WTC11 (cell line): ENCODE data around the gene PLD1. TPM values are rescaled to one million over a fixed set of nuclear protein-coding genes. Genes with fewer than 3 reads are reported as not detected.

ENCODE experiments used
- ATAC-seq: fragments of 200-7000 bp; cut with Tn5 transposase; 2 replicates; pipeline ENCODE4 v1.10.0; 2021; ENCODE audit warnings: mild to moderate bottlenecking, moderate library complexity
- CTCF ChIA-PET: fragments of 300-600 bp; sonication (Branson Sonifier 250); formaldehyde crosslinking; loops from one replicate; lab custom pipeline; 2021; ENCODE audit warnings: antibody characterized with exemption; lab: Charles Lee
- POLR2A ChIA-PET: fragments of 350-600 bp; sonication (Branson Sonifier 250); formaldehyde crosslinking; loops from one replicate; lab custom pipeline; 2021; ENCODE audit warnings: antibody characterized with exemption; lab: Charles Lee
- DNase-seq: peaks from one replicate; pipeline ENCODE4 v3.0.0; 2021; ENCODE audit warnings: low spot score
- H3K27ac Mint-ChIP-seq: 2 replicates; pipeline ENCODE4 v1.8.0; 2021; ENCODE audit warnings: mixed read lengths
- H3K27me3 Mint-ChIP-seq: 2 replicates; pipeline ENCODE4 v1.8.0; 2021; ENCODE audit warnings: low read depth, mild to moderate bottlenecking, moderate library complexity, mixed read lengths
- H3K36me3 Mint-ChIP-seq: 2 replicates; pipeline ENCODE4 v1.8.0; 2021; ENCODE audit warnings: mixed read lengths
- H3K4me1 Mint-ChIP-seq: 2 replicates; pipeline ENCODE4 v1.8.0; 2022; ENCODE audit warnings: mixed read lengths
- H3K4me3 Mint-ChIP-seq: 2 replicates; pipeline ENCODE4 v1.8.0; 2021; ENCODE audit warnings: mild to moderate bottlenecking, moderate library complexity, mixed read lengths
- H3K9me3 Mint-ChIP-seq: 2 replicates; pipeline ENCODE4 v1.8.0; 2021; ENCODE audit warnings: mixed read lengths
- CBFB ChIP-seq: sonication (generic); formaldehyde crosslinking; IDR thresholded peaks from 2 replicates; pipeline ENCODE4 v1.8.1; 2022; ENCODE audit warnings: mild to moderate bottlenecking, low read depth, missing genetic modification reagents
- CREM ChIP-seq: sonication (generic); formaldehyde crosslinking; IDR thresholded peaks from 2 replicates; pipeline ENCODE4 v1.8.1; 2022; ENCODE audit warnings: mild to moderate bottlenecking, missing genetic modification reagents, moderate library complexity
- GABPB1 ChIP-seq: sonication (generic); formaldehyde crosslinking; IDR thresholded peaks from 2 replicates; pipeline ENCODE4 v1.8.1; 2023; ENCODE audit warnings: mild to moderate bottlenecking, missing genetic modification reagents
- GTF2I ChIP-seq: fragments of 250-450 bp; sonication (Bioruptor Pico); conservative IDR thresholded peaks from 2 replicates; pipeline ENCODE4 v1.4.0; 2021; ENCODE audit warnings: mild to moderate bottlenecking
- JUN ChIP-seq: sonication (generic); formaldehyde crosslinking; IDR thresholded peaks from 2 replicates; pipeline ENCODE4 v1.8.0; 2023; ENCODE audit warnings: mild to moderate bottlenecking, missing genetic modification reagents
- NFE2L1 ChIP-seq: sonication (generic); formaldehyde crosslinking; IDR thresholded peaks from 2 replicates; pipeline ENCODE4 v1.8.1; 2023; ENCODE audit warnings: missing genetic modification reagents
- PRRX2 ChIP-seq: fragments of 250-450 bp; sonication (Bioruptor Pico); IDR thresholded peaks from 2 replicates; pipeline ENCODE4 v1.8.0; 2021; ENCODE audit warnings: mild to moderate bottlenecking
- TCF7 ChIP-seq: sonication (generic); formaldehyde crosslinking; IDR thresholded peaks from 2 replicates; pipeline ENCODE4 v1.8.0; 2022; ENCODE audit warnings: mild to moderate bottlenecking, low read depth, missing genetic modification reagents, moderate library complexity
- ZNF138 ChIP-seq: sonication (generic); formaldehyde crosslinking; conservative IDR thresholded peaks from 2 replicates; pipeline ENCODE4 v1.8.1; 2022; ENCODE audit warnings: mild to moderate bottlenecking, moderate library complexity, missing genetic modification reagents
- ZNF416 ChIP-seq: fragments of 250-450 bp; sonication (Bioruptor Pico); IDR thresholded peaks from 2 replicates; pipeline ENCODE4 v1.9.0; 2021; ENCODE audit warnings: mild to moderate bottlenecking, inconsistent platforms
- total RNA-seq: library from RNA; stranded (reverse); gene quantifications from 3 replicates; pipeline ENCODE4 v1.2.3, GENCODE V29; 2021
- TF ChIP-seq, protein P1 (sequence below): sonication (generic); formaldehyde crosslinking; IDR thresholded peaks from 2 replicates; pipeline ENCODE4 v1.8.1; 2023; ENCODE audit warnings: mild to moderate bottlenecking, missing genetic modification reagents, moderate library complexity
- TF ChIP-seq, protein P2 (sequence below): sonication (generic); formaldehyde crosslinking; IDR thresholded peaks from 2 replicates; pipeline ENCODE4 v1.8.0; 2023; ENCODE audit warnings: missing genetic modification reagents
- TF ChIP-seq, protein P3 (sequence below): sonication (generic); formaldehyde crosslinking; IDR thresholded peaks from 2 replicates; pipeline ENCODE4 v1.8.1; 2022; ENCODE audit warnings: mild to moderate bottlenecking, missing genetic modification reagents, moderate library complexity, borderline replicate concordance
- TF ChIP-seq, protein P4 (sequence below): sonication (generic); formaldehyde crosslinking; IDR thresholded peaks from 2 replicates; pipeline ENCODE4 v1.8.0; 2023; ENCODE audit warnings: mild to moderate bottlenecking, missing genetic modification reagents
- TF ChIP-seq, protein P5 (sequence below): sonication (generic); formaldehyde crosslinking; IDR thresholded peaks from 2 replicates; pipeline ENCODE4 v1.8.1; 2023; ENCODE audit warnings: mild to moderate bottlenecking, missing genetic modification reagents
- TF ChIP-seq, protein P6 (sequence below): sonication (generic); formaldehyde crosslinking; IDR thresholded peaks from 2 replicates; pipeline ENCODE4 v1.8.1; 2023; ENCODE audit warnings: mild to moderate bottlenecking, missing genetic modification reagents
- TF ChIP-seq, protein P7 (sequence below): fragments of 250-450 bp; sonication (Bioruptor Pico); IDR thresholded peaks from 2 replicates; pipeline ENCODE4 v1.9.0; 2021; ENCODE audit warnings: moderate library complexity, mild to moderate bottlenecking, inconsistent platforms, borderline replicate concordance
- TF ChIP-seq, protein P8 (sequence below): sonication (generic); formaldehyde crosslinking; IDR thresholded peaks from 2 replicates; pipeline ENCODE4 v1.8.1; 2022; ENCODE audit warnings: low read depth, mild to moderate bottlenecking, moderate library complexity, missing genetic modification reagents, borderline replicate concordance
- TF ChIP-seq, protein P9 (sequence below): sonication (generic); formaldehyde crosslinking; IDR thresholded peaks from 2 replicates; pipeline ENCODE4 v1.8.1; 2022; ENCODE audit warnings: low read depth, missing genetic modification reagents, borderline replicate concordance

The PLD1 gene
- total RNA-seq, 1 experiment from 2014 or later: 4.0 TPM

DNA sequence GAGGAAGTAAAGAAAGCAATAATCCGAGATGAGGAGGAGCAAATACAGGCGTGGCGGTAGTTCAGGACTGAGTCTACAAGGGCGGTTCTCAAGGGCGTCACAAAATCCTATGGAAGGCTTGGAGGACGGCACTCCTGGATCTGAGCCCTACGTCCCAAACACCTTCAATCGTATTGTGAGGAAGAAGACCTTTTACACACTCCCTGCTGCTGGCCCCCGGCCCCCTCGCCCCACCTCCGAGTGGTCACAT is 747 bp downstream of the PLD1 start:
- DNase-seq (no peak), ATAC-seq (peak; percentile 60)
- POLR2A ChIA-PET: no interaction called here
- TF ChIP-seq NFE2L1 (CRISPR knock-in tag) (peak; percentile 16; the same call in 1 of the 2 replicates), GTF2I (CRISPR knock-in tag) (no peak)
- CTCF ChIA-PET: interaction anchor here (1.4 to 1.9 kb wide), 3 partner anchors 21 to 523 kb away, joined by 5 to 8 read pairs (median 6); no protein-coding TSS in a partner anchor
- Mint-ChIP-seq H3K9me3 (no peaks in the 10 kb centered on the region), H3K4me3 (peak overlapping the region; percentile 77), H3K4me1 (peaks cover 10% of the 10 kb centered on the region), H3K27me3 (peaks cover 39% of the 10 kb centered on the region), H3K27ac (no peak overlapping the region), H3K36me3 (no peaks in the 10 kb centered on the region)

DNA sequence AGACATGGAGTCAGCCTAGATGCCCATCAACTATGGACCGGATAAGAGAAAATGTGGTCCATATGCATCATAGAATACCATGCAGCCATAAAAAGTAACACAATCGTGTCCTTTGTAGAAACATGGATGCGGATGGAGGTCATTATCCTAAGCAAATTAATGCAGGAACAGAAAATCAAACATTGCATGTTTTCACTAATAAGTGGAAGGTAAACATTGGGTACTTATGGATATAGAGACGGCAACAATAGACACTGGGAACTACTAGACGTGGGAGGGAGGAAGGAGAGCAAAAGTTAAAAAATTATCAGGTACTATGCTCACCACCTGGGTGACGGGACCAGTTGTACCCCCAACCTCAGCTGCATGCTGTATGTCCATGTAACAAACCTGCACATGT is 2.5 kb downstream of the PLD1 start:
- Mint-ChIP-seq H3K9me3 (no peaks in the 10 kb centered on the region), H3K4me3 (no peak overlapping the region), H3K27ac (no peak overlapping the region), H3K27me3 (peaks cover 39% of the 10 kb centered on the region), H3K4me1 (peaks cover 10% of the 10 kb centered on the region), H3K36me3 (no peaks in the 10 kb centered on the region)
- TF ChIP-seq GABPB1 (CRISPR knock-in tag): 0 out of 2 replicates have a peak, but pooled peaks have one; percentile 18
- TF ChIP-seq, protein P1, sequence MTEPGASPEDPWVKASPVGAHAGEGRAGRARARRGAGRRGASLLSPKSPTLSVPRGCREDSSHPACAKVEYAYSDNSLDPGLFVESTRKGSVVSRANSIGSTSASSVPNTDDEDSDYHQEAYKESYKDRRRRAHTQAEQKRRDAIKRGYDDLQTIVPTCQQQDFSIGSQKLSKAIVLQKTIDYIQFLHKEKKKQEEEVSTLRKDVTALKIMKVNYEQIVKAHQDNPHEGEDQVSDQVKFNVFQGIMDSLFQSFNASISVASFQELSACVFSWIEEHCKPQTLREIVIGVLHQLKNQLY (CRISPR knock-in tag): no peak
- ATAC-seq (no peak), DNase-seq (no peak)
- POLR2A ChIA-PET: no interaction called here
- CTCF ChIA-PET: no interaction called here

DNA sequence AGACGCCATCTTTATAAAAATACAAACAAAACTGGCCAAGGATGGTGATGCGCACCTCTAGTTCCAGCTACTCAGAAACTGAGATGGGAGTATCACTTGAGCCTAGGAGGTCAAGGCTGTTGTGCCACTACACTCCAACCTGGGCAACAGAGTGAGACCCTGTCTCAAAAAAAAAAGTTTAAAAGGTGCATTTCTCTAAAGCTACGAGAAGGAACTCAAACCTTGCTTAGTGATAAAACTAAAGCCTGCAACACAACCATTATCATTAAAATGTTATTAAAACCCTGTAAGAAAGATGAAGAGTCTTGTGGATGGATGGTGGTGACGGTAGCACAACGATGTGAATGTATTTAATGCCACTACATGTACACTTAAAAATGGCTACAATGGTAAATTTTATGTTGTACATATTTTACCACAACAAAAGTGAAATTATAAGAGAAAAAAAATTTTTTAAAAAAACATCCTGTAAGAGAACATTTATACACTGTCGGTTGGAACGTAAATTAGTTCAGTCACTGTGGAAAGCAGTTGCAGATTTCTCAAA is 3.1 kb downstream of the PLD1 start:
- no peak for DNase-seq
- Mint-ChIP-seq H3K4me3 (no peak overlapping the region), H3K36me3 (no peaks in the 10 kb centered on the region), H3K4me1 (peaks cover 10% of the 10 kb centered on the region), H3K27me3 (peaks cover 37% of the 10 kb centered on the region), H3K27ac (no peak overlapping the region), H3K9me3 (no peaks in the 10 kb centered on the region)
- POLR2A ChIA-PET: no interaction called here
- CTCF ChIA-PET: interaction anchor here (0.5 to 1.1 kb wide), 3 partner anchors 23 to 817 kb away, joined by 3 to 5 read pairs (median 4); no protein-coding TSS in a partner anchor
- no peak for ATAC-seq
- TF ChIP-seq NFE2L1 (CRISPR knock-in tag) (no peak), JUN (CRISPR knock-in tag) (no peak), GABPB1 (CRISPR knock-in tag) (no peak), PRRX2 (no peak), CBFB (CRISPR knock-in tag) (no peak), ZNF138 (CRISPR knock-in tag) (no peak), CREM (no peak), ZNF416 (CRISPR knock-in tag) (no peak), TCF7 (CRISPR knock-in tag) (no peak)
- TF ChIP-seq, protein P2, sequence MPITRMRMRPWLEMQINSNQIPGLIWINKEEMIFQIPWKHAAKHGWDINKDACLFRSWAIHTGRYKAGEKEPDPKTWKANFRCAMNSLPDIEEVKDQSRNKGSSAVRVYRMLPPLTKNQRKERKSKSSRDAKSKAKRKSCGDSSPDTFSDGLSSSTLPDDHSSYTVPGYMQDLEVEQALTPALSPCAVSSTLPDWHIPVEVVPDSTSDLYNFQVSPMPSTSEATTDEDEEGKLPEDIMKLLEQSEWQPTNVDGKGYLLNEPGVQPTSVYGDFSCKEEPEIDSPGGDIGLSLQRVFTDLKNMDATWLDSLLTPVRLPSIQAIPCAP (CRISPR knock-in tag): no peak
- TF ChIP-seq, protein P3, sequence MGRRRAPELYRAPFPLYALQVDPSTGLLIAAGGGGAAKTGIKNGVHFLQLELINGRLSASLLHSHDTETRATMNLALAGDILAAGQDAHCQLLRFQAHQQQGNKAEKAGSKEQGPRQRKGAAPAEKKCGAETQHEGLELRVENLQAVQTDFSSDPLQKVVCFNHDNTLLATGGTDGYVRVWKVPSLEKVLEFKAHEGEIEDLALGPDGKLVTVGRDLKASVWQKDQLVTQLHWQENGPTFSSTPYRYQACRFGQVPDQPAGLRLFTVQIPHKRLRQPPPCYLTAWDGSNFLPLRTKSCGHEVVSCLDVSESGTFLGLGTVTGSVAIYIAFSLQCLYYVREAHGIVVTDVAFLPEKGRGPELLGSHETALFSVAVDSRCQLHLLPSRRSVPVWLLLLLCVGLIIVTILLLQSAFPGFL (CRISPR knock-in tag): no peak
- TF ChIP-seq, protein P4, sequence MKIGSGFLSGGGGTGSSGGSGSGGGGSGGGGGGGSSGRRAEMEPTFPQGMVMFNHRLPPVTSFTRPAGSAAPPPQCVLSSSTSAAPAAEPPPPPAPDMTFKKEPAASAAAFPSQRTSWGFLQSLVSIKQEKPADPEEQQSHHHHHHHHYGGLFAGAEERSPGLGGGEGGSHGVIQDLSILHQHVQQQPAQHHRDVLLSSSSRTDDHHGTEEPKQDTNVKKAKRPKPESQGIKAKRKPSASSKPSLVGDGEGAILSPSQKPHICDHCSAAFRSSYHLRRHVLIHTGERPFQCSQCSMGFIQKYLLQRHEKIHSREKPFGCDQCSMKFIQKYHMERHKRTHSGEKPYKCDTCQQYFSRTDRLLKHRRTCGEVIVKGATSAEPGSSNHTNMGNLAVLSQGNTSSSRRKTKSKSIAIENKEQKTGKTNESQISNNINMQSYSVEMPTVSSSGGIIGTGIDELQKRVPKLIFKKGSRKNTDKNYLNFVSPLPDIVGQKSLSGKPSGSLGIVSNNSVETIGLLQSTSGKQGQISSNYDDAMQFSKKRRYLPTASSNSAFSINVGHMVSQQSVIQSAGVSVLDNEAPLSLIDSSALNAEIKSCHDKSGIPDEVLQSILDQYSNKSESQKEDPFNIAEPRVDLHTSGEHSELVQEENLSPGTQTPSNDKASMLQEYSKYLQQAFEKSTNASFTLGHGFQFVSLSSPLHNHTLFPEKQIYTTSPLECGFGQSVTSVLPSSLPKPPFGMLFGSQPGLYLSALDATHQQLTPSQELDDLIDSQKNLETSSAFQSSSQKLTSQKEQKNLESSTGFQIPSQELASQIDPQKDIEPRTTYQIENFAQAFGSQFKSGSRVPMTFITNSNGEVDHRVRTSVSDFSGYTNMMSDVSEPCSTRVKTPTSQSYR (CRISPR knock-in tag): no peak
- TF ChIP-seq, protein P5, sequence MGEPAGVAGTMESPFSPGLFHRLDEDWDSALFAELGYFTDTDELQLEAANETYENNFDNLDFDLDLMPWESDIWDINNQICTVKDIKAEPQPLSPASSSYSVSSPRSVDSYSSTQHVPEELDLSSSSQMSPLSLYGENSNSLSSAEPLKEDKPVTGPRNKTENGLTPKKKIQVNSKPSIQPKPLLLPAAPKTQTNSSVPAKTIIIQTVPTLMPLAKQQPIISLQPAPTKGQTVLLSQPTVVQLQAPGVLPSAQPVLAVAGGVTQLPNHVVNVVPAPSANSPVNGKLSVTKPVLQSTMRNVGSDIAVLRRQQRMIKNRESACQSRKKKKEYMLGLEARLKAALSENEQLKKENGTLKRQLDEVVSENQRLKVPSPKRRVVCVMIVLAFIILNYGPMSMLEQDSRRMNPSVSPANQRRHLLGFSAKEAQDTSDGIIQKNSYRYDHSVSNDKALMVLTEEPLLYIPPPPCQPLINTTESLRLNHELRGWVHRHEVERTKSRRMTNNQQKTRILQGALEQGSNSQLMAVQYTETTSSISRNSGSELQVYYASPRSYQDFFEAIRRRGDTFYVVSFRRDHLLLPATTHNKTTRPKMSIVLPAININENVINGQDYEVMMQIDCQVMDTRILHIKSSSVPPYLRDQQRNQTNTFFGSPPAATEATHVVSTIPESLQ (CRISPR knock-in tag): no peak
- TF ChIP-seq, protein P6, sequence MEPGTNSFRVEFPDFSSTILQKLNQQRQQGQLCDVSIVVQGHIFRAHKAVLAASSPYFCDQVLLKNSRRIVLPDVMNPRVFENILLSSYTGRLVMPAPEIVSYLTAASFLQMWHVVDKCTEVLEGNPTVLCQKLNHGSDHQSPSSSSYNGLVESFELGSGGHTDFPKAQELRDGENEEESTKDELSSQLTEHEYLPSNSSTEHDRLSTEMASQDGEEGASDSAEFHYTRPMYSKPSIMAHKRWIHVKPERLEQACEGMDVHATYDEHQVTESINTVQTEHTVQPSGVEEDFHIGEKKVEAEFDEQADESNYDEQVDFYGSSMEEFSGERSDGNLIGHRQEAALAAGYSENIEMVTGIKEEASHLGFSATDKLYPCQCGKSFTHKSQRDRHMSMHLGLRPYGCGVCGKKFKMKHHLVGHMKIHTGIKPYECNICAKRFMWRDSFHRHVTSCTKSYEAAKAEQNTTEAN: no peak
- TF ChIP-seq, protein P7, sequence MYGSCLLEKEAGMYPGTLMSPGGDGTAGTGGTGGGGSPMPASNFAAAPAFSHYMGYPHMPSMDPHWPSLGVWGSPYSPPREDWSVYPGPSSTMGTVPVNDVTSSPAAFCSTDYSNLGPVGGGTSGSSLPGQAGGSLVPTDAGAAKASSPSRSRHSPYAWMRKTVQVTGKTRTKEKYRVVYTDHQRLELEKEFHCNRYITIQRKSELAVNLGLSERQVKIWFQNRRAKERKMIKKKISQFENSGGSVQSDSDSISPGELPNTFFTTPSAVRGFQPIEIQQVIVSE (CRISPR knock-in tag): no peak
- TF ChIP-seq, protein P8, sequence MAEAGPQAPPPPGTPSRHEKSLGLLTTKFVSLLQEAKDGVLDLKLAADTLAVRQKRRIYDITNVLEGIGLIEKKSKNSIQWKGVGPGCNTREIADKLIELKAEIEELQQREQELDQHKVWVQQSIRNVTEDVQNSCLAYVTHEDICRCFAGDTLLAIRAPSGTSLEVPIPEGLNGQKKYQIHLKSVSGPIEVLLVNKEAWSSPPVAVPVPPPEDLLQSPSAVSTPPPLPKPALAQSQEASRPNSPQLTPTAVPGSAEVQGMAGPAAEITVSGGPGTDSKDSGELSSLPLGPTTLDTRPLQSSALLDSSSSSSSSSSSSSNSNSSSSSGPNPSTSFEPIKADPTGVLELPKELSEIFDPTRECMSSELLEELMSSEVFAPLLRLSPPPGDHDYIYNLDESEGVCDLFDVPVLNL (CRISPR knock-in tag): no peak
- TF ChIP-seq, protein P9, sequence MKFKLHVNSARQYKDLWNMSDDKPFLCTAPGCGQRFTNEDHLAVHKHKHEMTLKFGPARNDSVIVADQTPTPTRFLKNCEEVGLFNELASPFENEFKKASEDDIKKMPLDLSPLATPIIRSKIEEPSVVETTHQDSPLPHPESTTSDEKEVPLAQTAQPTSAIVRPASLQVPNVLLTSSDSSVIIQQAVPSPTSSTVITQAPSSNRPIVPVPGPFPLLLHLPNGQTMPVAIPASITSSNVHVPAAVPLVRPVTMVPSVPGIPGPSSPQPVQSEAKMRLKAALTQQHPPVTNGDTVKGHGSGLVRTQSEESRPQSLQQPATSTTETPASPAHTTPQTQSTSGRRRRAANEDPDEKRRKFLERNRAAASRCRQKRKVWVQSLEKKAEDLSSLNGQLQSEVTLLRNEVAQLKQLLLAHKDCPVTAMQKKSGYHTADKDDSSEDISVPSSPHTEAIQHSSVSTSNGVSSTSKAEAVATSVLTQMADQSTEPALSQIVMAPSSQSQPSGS (CRISPR knock-in tag): no peak
